Anterior cingulate cortex (tissue), 58 donors: ENCODE results near the gene IL6.
"Not testable (repeated sequence)": the region's sequence is repeated elsewhere in the genome, so short reads cannot be mapped to it uniquely, and the experiment has no call there.

Experiments
- DNase-seq, 58 donors: peaks; one replicate each; lab custom pipeline; 2025; lab: John Stamatoyannopoulos, UW

IL6 gene

GRCh38 chr7:22726907-22727713 lies at the start of gene IL6:
IL6 (plus strand) TSS chr7:22727200; CDS start chr7:22727263, 63 bp downstream.
- peak in 36 of 58 donors; percentile 4 to 66 (median 27) for DNase-seq

GRCh38 chr7:22677263-22677662 lies 49.7 kb upstream of the IL6 start:
- not testable (repeated sequence) for DNase-seq

GRCh38 chr7:22677680-22678079 lies 49.3 kb upstream of the IL6 start:
- no peak for DNase-seq

- no peak for DNase-seq
Measured at GRCh38 chr7:22680482-22680911, 46.5 kb upstream of the IL6 start.

DNA sequence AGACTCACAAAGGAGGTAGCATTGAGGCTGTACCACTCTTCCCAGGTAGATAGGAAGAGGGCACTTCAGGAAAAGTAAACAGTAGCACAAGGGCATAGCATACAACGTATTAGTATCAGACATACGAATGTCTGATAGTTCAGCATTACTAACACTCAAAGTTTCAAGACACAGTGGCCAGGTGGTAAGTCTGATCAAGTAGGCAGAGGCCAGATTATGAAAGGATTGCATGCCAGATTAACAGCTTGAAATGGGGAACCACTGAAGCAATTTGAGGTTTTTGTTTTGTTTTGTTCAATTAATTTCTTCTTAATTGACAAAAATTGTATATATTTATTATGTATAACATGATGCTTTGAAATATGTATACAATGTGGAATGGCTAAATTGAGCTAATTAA lies 45.7 kb upstream of the IL6 start:
- no peak for DNase-seq

GRCh38 chr7:22681852-22682657 lies 44.9 kb upstream of the IL6 start:
- no peak for DNase-seq

- DNase-seq, result no peak
Measured at GRCh38 chr7:22683379-22683778, 43.6 kb upstream of the IL6 start.

GRCh38 chr7:22686620-22687019 lies 40.4 kb upstream of the IL6 start:
- DNase-seq, result no peak

DNA sequence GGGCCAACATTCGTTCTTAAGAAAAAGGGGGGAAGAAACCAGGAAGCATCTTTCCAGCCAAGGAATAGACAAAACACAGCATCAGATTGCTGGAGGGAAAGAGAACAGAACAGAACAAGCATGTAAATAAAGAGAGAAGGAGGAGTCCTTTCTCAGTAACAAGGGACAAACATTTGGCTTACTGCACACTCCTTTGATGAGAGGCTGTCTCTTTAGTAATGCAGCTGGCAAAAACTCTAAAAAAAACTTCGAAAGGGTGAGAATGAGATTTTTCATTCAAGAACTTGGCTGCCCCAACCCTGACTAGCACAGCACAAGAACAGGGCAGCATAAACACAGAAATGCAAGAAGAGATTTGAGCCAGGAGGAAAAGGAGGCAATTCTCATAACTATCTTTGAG lies 38.9 kb upstream of the IL6 start:
- DNase-seq, result peak in 6 of 58 donors; percentile 4 to 42 (median 15)

GRCh38 chr7:22688934-22689333 lies 38.1 kb upstream of the IL6 start:
- DNase-seq, result not testable (repeated sequence)

DNA sequence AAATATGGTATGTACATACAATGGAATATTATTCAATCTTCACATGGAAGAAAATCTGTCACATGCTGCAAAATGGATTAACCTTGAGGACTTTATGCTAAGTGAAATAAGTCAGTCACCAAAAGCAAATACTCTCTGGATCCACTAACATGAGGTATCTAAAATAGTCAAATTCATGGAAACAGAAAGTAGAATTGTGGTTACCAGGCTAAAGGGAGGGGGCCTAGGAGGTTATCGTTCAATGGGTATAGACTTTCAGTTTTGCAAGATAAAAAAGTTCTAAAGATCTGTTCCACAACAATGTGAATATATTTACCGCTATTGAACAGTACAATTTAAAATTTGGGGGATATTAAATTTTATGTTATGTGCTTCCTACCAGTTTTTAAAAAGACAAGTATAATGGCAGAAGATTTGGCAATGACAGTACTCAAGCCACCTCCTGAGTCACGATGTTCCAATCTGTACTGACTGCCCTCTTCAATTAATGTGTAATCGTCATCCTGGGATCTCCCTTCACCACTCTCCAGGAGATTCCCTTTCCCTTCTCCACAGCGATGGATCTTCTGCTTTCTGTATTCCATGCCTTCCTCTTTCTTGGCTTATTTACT lies 32.3 kb upstream of the IL6 start:
- DNase-seq, result no peak

GRCh38 chr7:22695476-22696132 lies 31.4 kb upstream of the IL6 start:
- DNase-seq, result no peak

GRCh38 chr7:22696541-22697228 lies 30.3 kb upstream of the IL6 start:
- DNase-seq, result no peak

- DNase-seq, result no peak
Measured at GRCh38 chr7:22697322-22697859, 29.6 kb upstream of the IL6 start.

- no peak for DNase-seq
Measured at GRCh38 chr7:22697876-22698606, 29.0 kb upstream of the IL6 start.

GRCh38 chr7:22698767-22699166 lies 28.2 kb upstream of the IL6 start:
- DNase-seq, result no peak

DNA sequence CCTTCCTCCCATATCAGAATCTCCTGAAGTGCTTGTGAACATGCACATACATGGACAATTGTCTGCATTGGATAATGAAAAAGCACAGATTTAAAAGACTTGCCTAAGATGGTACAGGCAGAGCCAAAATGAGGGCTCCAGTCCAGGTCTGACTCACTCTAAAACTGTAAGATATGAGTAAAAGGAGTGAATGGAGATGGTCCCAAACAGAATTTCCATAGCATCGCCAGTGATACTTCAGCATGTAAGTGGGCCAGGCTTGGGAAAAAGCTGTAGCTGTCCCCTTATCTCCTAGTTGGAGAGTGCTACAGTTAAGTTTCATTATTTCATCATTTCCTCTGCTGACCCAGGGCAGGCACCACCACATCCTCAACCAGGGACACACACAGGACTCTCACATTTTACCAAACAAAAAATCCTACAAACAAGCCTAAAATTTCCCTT lies 26.4 kb upstream of the IL6 start:
- DNase-seq, result no peak

GRCh38 chr7:22702516-22702915 lies 24.5 kb upstream of the IL6 start:
- DNase-seq, result no peak
